Germinal center (tissue), 1 donor: ENCODE measurements around the gene SURF4.
"Not testable (repeated sequence)": the region's sequence is repeated elsewhere in the genome, so short reads cannot be mapped to it uniquely, and the experiment has no call there.

Experiments used
- DNase-seq: peaks from one replicate; pipeline ENCODE4 v3.0.0; 2012; ENCODE audit warnings: mixed read lengths, low spot score

Gene SURF4

GRCh38 chr9:133397370-133397769 lies 21.5 kb upstream of the SURF4 start:
- no peak for DNase-seq

- no peak for DNase-seq
Observed at GRCh38 chr9:133396952-133397351, 21.1 kb upstream of the SURF4 start.

GRCh38 chr9:133394687-133395271 lies 18.9 kb upstream of the SURF4 start:
- DNase-seq, result no peak

DNA sequence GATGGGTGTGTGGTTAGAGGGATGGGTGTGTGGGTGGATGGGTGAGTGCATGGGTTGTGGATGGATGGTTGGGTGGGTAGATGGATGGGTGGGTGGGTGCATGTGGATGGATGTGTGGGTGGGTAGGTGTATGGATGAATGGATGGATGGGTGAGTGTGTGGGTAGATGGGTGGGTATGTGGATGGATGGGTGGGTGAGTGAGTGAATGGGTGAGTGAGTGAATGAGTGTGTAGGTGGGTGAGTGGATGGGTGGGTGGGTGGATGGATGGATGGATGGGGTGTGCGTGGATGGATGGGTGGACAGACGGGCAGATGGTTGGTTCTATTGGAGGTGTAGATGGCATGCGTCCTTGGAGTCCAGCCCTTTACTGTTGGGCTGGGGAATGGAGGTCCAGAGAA lies 17.5 kb upstream of the SURF4 start:
- no peak for DNase-seq

GRCh38 chr9:133392308-133392707 lies 16.4 kb upstream of the SURF4 start:
- not testable (repeated sequence) for DNase-seq

- not testable (repeated sequence) for DNase-seq
Observed at GRCh38 chr9:133391449-133391848, 15.6 kb upstream of the SURF4 start.

DNA sequence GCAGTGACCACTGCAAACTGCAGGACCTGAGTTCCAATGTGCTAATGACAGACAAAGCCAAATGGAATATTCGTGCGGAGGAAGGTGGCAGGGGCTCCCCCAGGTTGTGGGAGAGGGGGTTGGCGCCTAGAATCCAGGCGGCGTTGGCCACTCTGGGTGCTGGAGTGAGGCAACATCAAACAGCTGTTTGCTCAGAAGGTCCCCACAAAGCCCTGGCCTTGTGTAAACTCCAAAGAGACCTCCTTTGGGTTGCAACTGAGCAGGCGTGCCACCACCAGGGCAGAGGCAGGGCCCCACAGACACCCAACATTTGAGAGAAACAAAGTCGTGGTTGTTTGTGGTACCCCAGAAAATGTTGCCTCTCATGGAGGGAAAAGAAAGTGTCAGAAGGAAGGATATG lies 14.9 kb upstream of the SURF4 start:
- no peak for DNase-seq

DNA sequence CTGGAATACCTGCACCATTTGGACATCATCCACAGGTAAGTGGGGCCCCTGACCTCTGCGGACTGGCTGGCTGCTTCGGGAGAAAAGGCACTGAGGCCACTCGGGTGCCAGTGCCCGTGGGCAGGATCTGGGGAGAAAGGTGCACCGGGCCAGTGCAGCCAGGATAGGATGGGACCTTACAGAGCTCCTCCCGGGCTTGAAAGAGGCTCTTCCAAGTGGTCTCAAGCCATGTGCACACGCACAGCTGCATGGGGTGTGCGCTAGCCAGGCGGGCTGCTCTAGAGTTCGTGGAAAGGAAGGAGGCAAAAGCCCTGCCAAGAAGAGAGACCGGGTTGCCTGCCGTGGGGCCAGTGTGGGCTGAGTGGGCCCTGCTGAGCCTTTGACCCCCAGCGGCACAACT lies 13.7 kb upstream of the SURF4 start:
- DNase-seq, result no peak

DNA sequence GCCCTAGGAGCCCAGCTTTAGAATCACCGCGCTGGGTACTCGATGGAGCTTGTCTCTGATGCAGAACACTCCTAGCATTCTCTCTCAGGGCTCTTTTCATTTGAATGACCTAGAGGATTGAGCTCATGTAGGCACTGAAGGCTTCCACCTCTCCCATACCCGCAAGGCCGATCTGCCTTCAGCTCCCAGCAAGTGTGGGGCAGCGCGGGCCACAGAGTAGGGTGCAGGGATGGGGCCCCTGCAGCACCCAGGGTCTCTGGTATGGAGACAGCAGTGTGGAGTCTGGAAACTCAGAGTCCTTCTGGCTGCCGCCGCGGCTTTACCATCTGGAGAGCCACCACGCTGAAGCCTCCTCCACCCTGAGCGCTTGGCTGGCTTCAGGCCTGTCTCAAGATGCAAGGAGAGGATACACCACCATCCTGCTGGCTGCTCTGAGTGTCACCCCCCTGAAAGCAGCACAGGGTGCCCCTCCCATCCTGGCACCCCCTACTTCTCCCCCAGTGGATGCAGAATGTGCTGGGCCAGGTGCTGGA lies 13.2 kb upstream of the SURF4 start:
- no peak for DNase-seq

- DNase-seq, result no peak
Observed at GRCh38 chr9:133387680-133388079, 11.8 kb upstream of the SURF4 start.

DNA sequence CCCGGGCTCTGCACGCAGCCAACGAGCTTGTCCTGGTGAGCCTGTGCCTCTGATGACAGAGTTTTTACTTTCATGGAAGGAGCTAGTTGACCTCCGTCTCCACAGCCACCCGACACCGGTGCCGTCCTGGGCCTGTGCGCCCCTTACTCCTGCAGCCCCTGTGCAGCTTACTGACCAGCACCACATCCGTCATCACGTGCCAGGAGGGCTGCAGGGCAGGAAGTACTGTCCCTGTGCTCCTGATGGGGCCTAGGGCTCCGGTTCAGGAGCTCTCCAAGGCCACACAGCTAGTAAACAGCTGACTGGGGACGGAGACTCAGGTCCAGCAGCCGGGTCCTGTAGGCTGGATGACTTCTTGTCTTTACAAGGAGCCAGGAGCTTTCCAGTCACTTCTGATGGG lies 10.5 kb upstream of the SURF4 start:
- no peak for DNase-seq

- DNase-seq, result no peak
Observed at GRCh38 chr9:133385452-133385851, 9.6 kb upstream of the SURF4 start.

GRCh38 chr9:133384736-133385321 lies 9.0 kb upstream of the SURF4 start:
- no peak for DNase-seq

DNA sequence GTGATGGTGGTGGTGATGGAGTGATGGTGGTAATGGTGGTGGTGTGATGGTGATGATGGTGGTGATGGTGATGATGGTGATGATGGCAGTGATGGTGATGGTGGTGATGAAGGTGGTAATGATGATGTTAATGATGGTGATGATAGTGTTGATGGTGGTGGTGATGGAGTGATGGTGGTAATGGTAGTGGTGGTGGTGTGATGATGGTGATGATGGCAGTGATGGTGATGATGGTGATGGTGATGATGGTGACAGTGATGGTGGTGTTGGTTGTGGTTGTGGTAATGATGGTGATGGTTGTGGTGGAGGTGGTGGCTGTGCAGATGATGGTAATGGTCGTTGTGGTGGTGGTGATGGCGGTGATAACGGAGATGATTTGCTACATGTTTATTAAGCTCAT lies 7.6 kb upstream of the SURF4 start:
- DNase-seq, result no peak

GRCh38 chr9:133382507-133383141 lies 6.8 kb upstream of the SURF4 start:
- DNase-seq, result no peak

- no peak for DNase-seq
Observed at GRCh38 chr9:133380734-133381133, 4.9 kb upstream of the SURF4 start.

DNA sequence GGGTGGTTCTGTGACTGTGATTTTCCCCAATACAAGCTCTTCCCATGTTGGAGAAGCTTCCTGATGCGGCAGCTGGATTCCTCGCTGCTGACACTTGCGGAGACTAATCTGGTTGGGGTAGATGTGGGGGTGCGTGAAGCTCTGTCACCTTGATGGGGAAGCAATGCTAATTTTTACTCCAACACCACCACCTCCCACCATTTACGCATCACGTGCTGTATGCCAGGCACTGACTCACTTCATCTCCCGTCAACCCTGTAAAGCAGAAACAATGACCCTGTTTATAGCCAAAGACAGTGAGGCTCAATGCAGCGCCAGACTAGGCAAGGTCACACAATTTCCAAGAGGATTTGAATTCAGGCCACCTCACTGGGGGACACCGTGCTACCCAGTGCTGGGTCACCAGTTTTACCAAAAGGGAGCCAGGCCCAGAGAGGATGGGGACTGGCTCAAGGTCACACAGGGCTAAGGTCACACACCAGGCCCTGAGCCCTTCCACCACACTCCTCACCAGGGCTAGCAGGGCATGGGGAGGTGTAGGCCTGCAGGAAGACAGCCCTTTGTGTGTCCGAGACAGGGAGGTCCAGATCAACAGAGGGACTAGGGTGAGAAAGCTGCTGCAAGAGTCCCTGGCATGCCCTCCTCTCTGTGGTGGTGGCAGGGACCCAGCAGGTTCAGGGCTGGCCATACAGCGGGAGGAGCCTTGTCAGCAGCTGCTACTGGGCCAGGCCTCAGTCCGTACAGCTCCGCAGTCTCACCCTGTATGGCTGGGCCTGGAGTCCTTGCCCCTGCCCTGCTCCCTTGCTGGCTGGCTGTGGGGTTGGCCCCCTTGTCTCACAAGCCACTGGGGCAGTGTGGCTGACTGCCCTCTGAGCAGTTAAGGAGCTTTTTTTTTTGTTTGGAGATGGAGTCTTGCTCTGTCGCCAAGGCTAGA lies 3.6 kb upstream of the SURF4 start:
- DNase-seq, result no peak

DNA sequence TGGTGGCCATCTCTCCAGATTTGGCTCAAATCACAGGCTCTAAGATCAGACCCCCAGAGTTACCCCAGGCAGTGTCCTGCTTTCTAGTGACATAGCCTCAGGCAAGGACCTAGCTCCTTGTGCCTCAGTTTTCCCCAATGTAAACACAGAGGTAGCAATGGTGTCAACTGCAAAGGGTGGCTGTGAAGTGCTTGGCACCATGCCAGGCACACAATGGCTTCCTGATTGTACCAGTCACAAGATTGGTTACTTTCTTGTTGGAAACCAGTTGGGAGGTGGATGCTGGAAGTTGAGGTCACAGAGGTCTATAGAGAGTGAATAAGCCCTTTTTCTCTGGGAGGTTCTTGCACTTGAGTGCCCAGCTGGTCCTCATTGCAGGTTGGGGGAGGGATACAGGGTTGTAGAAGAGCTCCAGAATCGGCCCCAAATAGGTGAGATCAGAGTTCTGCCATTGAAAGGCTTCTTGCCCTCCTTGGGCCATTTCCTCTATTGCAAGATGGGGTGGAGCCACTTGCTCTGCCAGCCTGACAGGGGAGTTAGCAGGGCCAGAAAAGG lies 2.6 kb upstream of the SURF4 start:
- no peak for DNase-seq

- DNase-seq, result no peak
Observed at GRCh38 chr9:133377721-133378216, 1.9 kb upstream of the SURF4 start.

DNA sequence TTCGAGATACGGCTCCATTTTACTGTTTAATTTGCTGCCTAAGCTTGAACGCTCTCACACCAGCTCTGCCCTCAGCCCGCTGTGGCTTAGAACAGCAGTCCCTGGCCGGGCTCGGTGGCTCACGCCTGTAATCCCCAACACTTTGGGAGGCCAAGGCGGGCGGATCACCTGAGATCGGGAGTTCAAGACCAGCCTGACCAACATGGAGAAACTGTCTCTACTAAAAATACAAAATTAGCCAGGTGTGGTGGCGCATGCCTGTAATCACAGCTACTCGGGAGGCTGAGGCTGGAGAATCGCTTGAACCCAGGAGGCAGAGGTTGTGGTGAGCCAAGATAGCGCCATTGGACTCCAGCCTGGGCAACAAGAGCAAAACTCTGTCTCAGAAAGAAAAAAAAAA lies 1.4 kb upstream of the SURF4 start:
- not testable (repeated sequence) for DNase-seq

DNA sequence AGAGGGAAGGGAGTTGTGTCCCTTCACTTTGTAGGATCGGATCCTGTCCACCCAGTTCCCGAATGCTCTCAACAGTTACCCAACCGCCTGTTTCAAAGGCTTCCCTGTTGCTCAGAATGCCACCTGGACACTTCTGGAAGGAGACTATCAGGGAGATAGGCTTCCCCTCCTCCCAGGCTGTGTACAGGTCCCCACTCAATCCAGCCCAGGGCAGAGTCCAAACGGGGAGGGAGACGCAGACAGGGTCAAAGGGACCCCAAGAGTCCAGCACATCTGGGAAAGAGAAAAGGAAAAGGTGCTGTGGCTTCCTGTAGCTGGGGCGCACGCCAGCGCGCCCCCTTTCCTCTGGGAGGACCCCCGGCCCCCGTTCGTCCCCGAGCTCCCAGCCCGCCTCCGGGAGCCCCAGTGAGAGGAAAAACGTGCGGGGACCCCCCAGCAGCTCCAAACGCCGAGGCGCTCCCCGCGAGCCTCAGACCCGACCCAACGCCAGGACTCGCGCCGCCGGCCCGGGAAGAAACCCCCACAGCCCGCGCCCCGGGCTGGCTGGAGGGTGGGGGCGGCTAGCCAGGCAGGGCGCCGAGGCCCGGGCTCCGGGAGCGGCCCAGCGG lies 640 bp downstream of the SURF4 start:
- no peak for DNase-seq
